Endothelial cell of umbilical vein (primary cell): Measurements from ENCODE around the gene EIF4B. TPM values are rescaled to one million over a fixed set of nuclear protein-coding genes. Genes with fewer than 3 reads are reported as not detected.

Experiments
- BruUV-seq: library from RNA; stranded (reverse); fragments of 400-500 nt; replicated peaks from 2 replicates; lab custom pipeline; 2021; lab: Mats Ljungman, UMichigan
- CTCF ChIA-PET: fragments of 300-600, 350-600 bp; sonication (Branson Sonifier 250); formaldehyde crosslinking; loops from one replicate; lab custom pipeline; 2021; ENCODE audit warnings: antibody characterized with exemption, inconsistent platforms; lab: Charles Lee
- POLR2A ChIA-PET: fragments of 300-600, 350-600 bp; sonication (Branson Sonifier 250); formaldehyde crosslinking; loops from one replicate; lab custom pipeline; 2021; ENCODE audit warnings: antibody characterized with exemption, inconsistent platforms; lab: Charles Lee
- DNase-seq: peaks from one replicate; pipeline ENCODE4 v3.0.0-alpha.2; 2011; ENCODE audit warnings: low read depth, low spot score
- FAIRE-seq: peaks from 2 replicates; lab custom pipeline; 2011; peaks lifted over from hg19 to GRCh38; lab: Jason Lieb, UNC
- H2AFZ ChIP-seq: 2 replicates; pipeline ENCODE4 v1.6.0; 2012; ENCODE audit warnings: low read depth, low read length, control low read depth, inconsistent platforms
- H3K27ac ChIP-seq: 2 replicates; pipeline ENCODE4 v1.5.1; 2011; ENCODE audit warnings: low read depth, mild to moderate bottlenecking, control low read depth, low read length, moderate library complexity; ENCODE audit not compliant: insufficient read depth
- H3K27me3 ChIP-seq, 2 experiments: 2 replicates each; pipeline versions ENCODE4 v1.6.0 to v1.6.1; 2011; ENCODE audit warnings: low read length in 2 of 2, mixed read lengths in 1 of 2; ENCODE audit not compliant: control insufficient read depth in 2 of 2, insufficient read depth in 2 of 2
- H3K36me3 ChIP-seq, 2 experiments: 2 replicates in 1 of 2; 3 replicates in 1 of 2; pipeline ENCODE4 v1.5.1; 2011; ENCODE audit warnings: low read length in 2 of 2, mild to moderate bottlenecking in 1 of 2, moderate library complexity in 1 of 2; ENCODE audit not compliant: control insufficient read depth in 2 of 2, insufficient read depth in 2 of 2; ENCODE audit errors: extremely low read depth in 1 of 2
- H3K4me1 ChIP-seq: 3 replicates; pipeline ENCODE4 v1.5.1; 2011; ENCODE audit warnings: mild to moderate bottlenecking, low read length; ENCODE audit not compliant: control insufficient read depth, insufficient read depth; ENCODE audit errors: extremely low read depth
- H3K4me2 ChIP-seq: 2 replicates; pipeline ENCODE4 v1.6.1; 2011; ENCODE audit warnings: low read length, control low read depth, mixed read lengths; ENCODE audit not compliant: insufficient read depth
- H3K4me3 ChIP-seq, 3 experiments: fragments of 200-600 bp in 1 of 3; sonication (generic), shearing (Covaris generic) in 1 of 3; replicated peaks in 1 of 3; 2 replicates each; pipeline ENCODE4 v1.5.1; 2011 to 2016; ENCODE audit warnings: control low read depth in 3 of 3, low read length in 3 of 3, mild to moderate bottlenecking in 2 of 3, inconsistent platforms in 1 of 3, low read depth in 1 of 3, moderate library complexity in 1 of 3; ENCODE audit not compliant: insufficient read depth in 1 of 3
- H3K79me2 ChIP-seq: 2 replicates; pipeline ENCODE4 v1.6.0; 2012; ENCODE audit warnings: low read length, inconsistent platforms; ENCODE audit not compliant: control insufficient read depth, insufficient read depth
- H3K9ac ChIP-seq: replicated peaks from 2 replicates; pipeline ENCODE3; 2011; ENCODE audit warnings: low read length, control low read depth; ENCODE audit not compliant: insufficient read depth; ENCODE audit errors: extremely low read depth
- H3K9me1 ChIP-seq: replicated peaks from 3 replicates; pipeline ENCODE4 v1.6.0; 2011; ENCODE audit warnings: mild to moderate bottlenecking, low read length; ENCODE audit not compliant: control insufficient read depth, insufficient read depth; ENCODE audit errors: extremely low read depth
- H3K9me3 ChIP-seq: replicated peaks from 2 replicates; pipeline ENCODE4 v1.5.1; 2012; ENCODE audit warnings: low read length, inconsistent platforms; ENCODE audit not compliant: control insufficient read depth, insufficient read depth
- H4K20me1 ChIP-seq: replicated peaks from 2 replicates; pipeline ENCODE3; 2011; ENCODE audit warnings: mild to moderate bottlenecking, low read length; ENCODE audit not compliant: control insufficient read depth, insufficient read depth; ENCODE audit errors: extremely low read depth
- EZH2 ChIP-seq: IDR thresholded peaks from 2 replicates; pipeline ENCODE4 v1.6.1; 2012; ENCODE audit warnings: borderline replicate concordance, low read depth, mild to moderate bottlenecking, moderate library complexity, low read length, inconsistent platforms; ENCODE audit not compliant: severe bottlenecking
- GATA2 ChIP-seq: IDR thresholded peaks from 2 replicates; pipeline ENCODE4 v1.7.0; 2011; ENCODE audit warnings: low read depth, mild to moderate bottlenecking, moderate library complexity, mixed read lengths, low read length; ENCODE audit not compliant: insufficient read length, insufficient read depth
- POLR2A ChIP-seq: IDR thresholded peaks from 2 replicates; pipeline ENCODE4 v1.6.1; 2012; ENCODE audit warnings: low read depth, mild to moderate bottlenecking, control low read depth, low read length
- POLR2AphosphoS5 ChIP-seq: IDR thresholded peaks from 2 replicates; pipeline ENCODE4 v1.6.1; 2012; ENCODE audit warnings: low read depth, mild to moderate bottlenecking, control low read depth, low read length, moderate library complexity; ENCODE audit not compliant: insufficient read depth
- dilution Hi-C: fragments of 300-500 bp; cut with MboI; formaldehyde crosslinking; loops from one replicate; pipeline ENCODE4 v1.15.0; 2019; ENCODE audit warnings: low sequenced_read_pairs; ENCODE audit not compliant: extremely low pct_ligation_motif_present
- intact Hi-C: fragments of 100-400 bp; cut with micrococcal nuclease; formaldehyde crosslinking; loops from one replicate; pipeline ENCODE4 v1.10.0; 2022
- polyA plus RNA-seq, 4 experiments: library from polyadenylated mRNA; depleted of rRNA in 3 of 4; stranded (reverse) in 3 of 4; unstranded in 1 of 4; fragments of >200 nt; gene quantifications; 2 replicates each; pipeline versions ENCODE4 v1.2.1 to v1.2.3, GENCODE V29; 2011 to 2012; ENCODE audit warnings: missing spikeins in 1 of 4
- total RNA-seq: library from RNA; stranded (reverse); gene quantifications from 2 replicates; pipeline ENCODE4 v1.2.3, GENCODE V29; 2021
- TF ChIP-seq, protein P1 (sequence below), 2 donors: IDR thresholded peaks; 1 replicate in 1 of 2; 2 replicates in 1 of 2; pipeline ENCODE4 v1.5.1; 2011; ENCODE audit warnings: low read length in 2 of 2, mild to moderate bottlenecking in 2 of 2, moderate library complexity in 2 of 2, control low read depth in 1 of 2, inconsistent platforms in 1 of 2, low read depth in 1 of 2; ENCODE audit not compliant: insufficient read depth in 1 of 2; ENCODE audit errors: extremely low read depth in 1 of 2

The EIF4B gene
- total and polyA plus RNA-seq, 2 donors (not counting 3 experiments of a cell fraction or from before 2014, with no cell fraction given) = 233 to 382 TPM

DNA sequence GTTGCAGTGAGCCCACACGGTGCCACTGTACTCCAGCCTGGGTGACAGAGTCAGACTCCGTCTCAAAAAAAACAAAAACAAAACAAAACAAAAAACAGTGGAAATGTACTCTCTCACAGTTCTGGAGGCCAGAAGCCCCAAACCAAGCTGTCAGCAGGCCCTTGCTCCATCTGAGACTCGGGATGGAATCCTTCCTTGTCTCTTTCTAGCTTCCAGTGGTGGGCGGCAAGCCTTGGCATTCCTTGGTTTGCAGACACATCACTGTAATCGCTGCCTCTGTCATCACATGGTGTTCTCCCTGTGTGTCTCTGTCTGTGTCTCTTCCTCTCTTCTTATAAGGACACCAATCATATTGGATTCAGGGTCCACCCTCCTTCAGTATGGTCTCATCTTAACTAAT, 50.0 kb downstream of the EIF4B start:
- no peak for FAIRE-seq
- POLR2A ChIA-PET = no interaction called here
- BruUV-seq = no TSS peak

DNA sequence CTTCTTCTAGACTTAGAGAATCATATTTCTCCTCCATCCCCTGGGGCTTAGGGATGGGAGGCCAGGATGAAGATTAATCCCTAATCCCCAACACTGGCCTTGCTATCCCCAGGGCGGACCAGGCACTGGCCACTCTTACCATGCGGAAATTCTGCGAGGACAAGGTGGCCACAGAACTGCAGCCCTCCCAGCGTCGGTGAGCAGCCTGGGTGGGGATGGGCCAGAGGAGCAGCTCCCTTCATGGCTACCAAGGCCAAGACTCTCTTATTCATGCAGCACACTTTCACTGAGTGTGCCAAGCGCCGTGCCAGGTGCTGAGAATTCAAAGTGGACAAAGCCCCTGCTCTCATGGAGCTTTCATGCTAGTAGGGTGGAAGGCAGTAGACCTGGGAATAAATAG, 50.6 kb downstream of the EIF4B start:
- Histone ChIP-seq H3K27ac (no peak overlapping the region), H3K27me3 (no peaks in the 10 kb centered on the region), H3K79me2 (no peaks in the 10 kb centered on the region), H3K36me3 (peaks cover 3 to 42% of the 10 kb centered on the region in 2 experiments), H3K9me1 (no peaks in the 10 kb centered on the region), H3K9ac (no peak overlapping the region), H2AFZ (no peak overlapping the region), H3K9me3 (no peaks in the 10 kb centered on the region), H3K4me3 (no peak overlapping the region), H3K4me1 (peaks cover 31% of the 10 kb centered on the region), H3K4me2 (no peak overlapping the region), H4K20me1 (no peaks in the 10 kb centered on the region)
- intact Hi-C loops (no loop called here), dilution Hi-C loops (no loop called here)
- ChIA-PET CTCF (interaction anchor here (1.1 to 3.0 kb wide), 4 partner anchors 9 to 141 kb away, joined by 3 to 21 read pairs (median 5); no protein-coding TSS in a partner anchor), POLR2A (no interaction called here)
- TF ChIP-seq POLR2A = no peak
- no peak for TF ChIP-seq EZH2
- TF ChIP-seq POLR2AphosphoS5 = no peak
- TF ChIP-seq, protein P1, sequence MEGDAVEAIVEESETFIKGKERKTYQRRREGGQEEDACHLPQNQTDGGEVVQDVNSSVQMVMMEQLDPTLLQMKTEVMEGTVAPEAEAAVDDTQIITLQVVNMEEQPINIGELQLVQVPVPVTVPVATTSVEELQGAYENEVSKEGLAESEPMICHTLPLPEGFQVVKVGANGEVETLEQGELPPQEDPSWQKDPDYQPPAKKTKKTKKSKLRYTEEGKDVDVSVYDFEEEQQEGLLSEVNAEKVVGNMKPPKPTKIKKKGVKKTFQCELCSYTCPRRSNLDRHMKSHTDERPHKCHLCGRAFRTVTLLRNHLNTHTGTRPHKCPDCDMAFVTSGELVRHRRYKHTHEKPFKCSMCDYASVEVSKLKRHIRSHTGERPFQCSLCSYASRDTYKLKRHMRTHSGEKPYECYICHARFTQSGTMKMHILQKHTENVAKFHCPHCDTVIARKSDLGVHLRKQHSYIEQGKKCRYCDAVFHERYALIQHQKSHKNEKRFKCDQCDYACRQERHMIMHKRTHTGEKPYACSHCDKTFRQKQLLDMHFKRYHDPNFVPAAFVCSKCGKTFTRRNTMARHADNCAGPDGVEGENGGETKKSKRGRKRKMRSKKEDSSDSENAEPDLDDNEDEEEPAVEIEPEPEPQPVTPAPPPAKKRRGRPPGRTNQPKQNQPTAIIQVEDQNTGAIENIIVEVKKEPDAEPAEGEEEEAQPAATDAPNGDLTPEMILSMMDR (IDR thresholded peaks at IDR 0.05; ENCODE audit: extremely low read depth in 1 of 2, insufficient read depth in 1 of 2, low read depth in 1 of 2, low read length in 2 of 2) = no peak
- BruUV-seq = no TSS peak
- DNase-seq = no peak
- FAIRE-seq = no peak

More for the DNA sequence above, 50.0 kb downstream of the EIF4B start:
- H3K4me1 ChIP-seq = peaks cover 37% of the 10 kb centered on the region
- H3K36me3 ChIP-seq = peaks cover 2 to 39% of the 10 kb centered on the region in 2 experiments
- no peak overlapping the region for H2AFZ ChIP-seq
- peaks cover 3% of the 10 kb centered on the region for H3K79me2 ChIP-seq
- no peak overlapping the region for H3K27ac ChIP-seq
- H3K4me3 ChIP-seq = no peak overlapping the region
- TF ChIP-seq GATA2 = no peak
- H3K9me1 ChIP-seq = no peaks in the 10 kb centered on the region
- H3K9me3 ChIP-seq = no peaks in the 10 kb centered on the region
- dilution Hi-C loops = no loop called here
- DNase-seq = no peak
- H3K4me2 ChIP-seq = no peak overlapping the region
- no peaks in the 10 kb centered on the region for H3K27me3 ChIP-seq
- CTCF ChIA-PET = interaction anchor here (2.1 to 3.0 kb wide), 3 partner anchors 10 to 142 kb away, joined by 6 to 21 read pairs (median 13); no protein-coding TSS in a partner anchor
- H4K20me1 ChIP-seq = no peaks in the 10 kb centered on the region
- intact Hi-C loops = no loop called here
- no peak overlapping the region for H3K9ac ChIP-seq
